Neural crest cell (in vitro differentiated cells): ENCODE data around the gene ZPLD1. TPM values are rescaled to one million over a fixed set of nuclear protein-coding genes. Genes with fewer than 3 reads are reported as not detected.

Source experiments
- DNase-seq: peaks from one replicate; pipeline ENCODE4 v3.0.0; 2021; ENCODE audit warnings: low read depth, mixed read lengths, low spot score
- H3K27ac Mint-ChIP-seq: one replicate; pipeline ENCODE4 v1.8.0; 2021; ENCODE audit warnings: mild to moderate bottlenecking, mixed read lengths; ENCODE audit not compliant: unreplicated experiment
- H3K27me3 Mint-ChIP-seq: 2 replicates; pipeline ENCODE4 v1.8.0; 2021; ENCODE audit warnings: low read depth, mild to moderate bottlenecking, mixed read lengths
- H3K36me3 Mint-ChIP-seq: 2 replicates; pipeline ENCODE4 v1.8.0; 2021; ENCODE audit warnings: low read depth, mild to moderate bottlenecking, mixed read lengths
- H3K4me1 Mint-ChIP-seq: 2 replicates; pipeline ENCODE4 v1.8.0; 2021; ENCODE audit warnings: mixed read lengths
- H3K4me3 Mint-ChIP-seq: one replicate; pipeline ENCODE4 v1.8.0; 2021; ENCODE audit warnings: mild to moderate bottlenecking, mixed read lengths
- H3K9me3 Mint-ChIP-seq: 2 replicates; pipeline ENCODE4 v1.8.0; 2021; ENCODE audit warnings: mixed read lengths
- total RNA-seq: library from RNA; stranded (reverse); gene quantifications from 2 replicates; pipeline ENCODE4 v1.2.1, GENCODE V29; 2021
- TF ChIP-seq, protein P1 (sequence below): fragments of 200-600 bp; sonication (generic); conservative IDR thresholded peaks from 2 replicates; pipeline ENCODE4 v1.5.0; 2021; ENCODE audit warnings: antibody characterized with exemption, mild to moderate bottlenecking

The ZPLD1 gene
- total RNA-seq, 1 donor from 2014 or later, result not detected

DNA sequence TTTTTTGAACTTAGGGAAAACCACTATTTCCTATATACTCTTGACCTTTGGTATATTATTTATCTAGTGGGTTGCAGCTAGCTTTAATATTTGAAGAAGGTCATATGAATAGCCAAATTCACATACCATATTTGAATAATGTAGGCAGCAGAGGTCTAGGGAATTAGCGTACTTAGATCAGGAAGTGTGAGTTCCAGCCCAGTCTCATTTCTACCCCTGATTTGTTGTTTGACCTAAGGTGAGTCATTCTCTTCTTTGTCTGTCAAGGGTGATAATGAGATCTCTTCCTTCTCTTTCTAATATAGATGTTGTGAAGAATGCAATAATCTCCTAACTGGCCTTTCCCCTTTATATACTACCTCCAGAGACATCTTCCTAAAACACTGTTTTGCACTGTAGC, 36.6 kb upstream of the ZPLD1 start:
- Mint-ChIP-seq H3K36me3 (no peaks in the 10 kb centered on the region), H3K4me3 (no peak overlapping the region), H3K27ac (no peak overlapping the region), H3K27me3 (no peaks in the 10 kb centered on the region), H3K9me3 (no peaks in the 10 kb centered on the region), H3K4me1 (peaks cover 5% of the 10 kb centered on the region)
- DNase-seq, result no peak
- TF ChIP-seq, protein P1, sequence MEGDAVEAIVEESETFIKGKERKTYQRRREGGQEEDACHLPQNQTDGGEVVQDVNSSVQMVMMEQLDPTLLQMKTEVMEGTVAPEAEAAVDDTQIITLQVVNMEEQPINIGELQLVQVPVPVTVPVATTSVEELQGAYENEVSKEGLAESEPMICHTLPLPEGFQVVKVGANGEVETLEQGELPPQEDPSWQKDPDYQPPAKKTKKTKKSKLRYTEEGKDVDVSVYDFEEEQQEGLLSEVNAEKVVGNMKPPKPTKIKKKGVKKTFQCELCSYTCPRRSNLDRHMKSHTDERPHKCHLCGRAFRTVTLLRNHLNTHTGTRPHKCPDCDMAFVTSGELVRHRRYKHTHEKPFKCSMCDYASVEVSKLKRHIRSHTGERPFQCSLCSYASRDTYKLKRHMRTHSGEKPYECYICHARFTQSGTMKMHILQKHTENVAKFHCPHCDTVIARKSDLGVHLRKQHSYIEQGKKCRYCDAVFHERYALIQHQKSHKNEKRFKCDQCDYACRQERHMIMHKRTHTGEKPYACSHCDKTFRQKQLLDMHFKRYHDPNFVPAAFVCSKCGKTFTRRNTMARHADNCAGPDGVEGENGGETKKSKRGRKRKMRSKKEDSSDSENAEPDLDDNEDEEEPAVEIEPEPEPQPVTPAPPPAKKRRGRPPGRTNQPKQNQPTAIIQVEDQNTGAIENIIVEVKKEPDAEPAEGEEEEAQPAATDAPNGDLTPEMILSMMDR, result no peak

DNA sequence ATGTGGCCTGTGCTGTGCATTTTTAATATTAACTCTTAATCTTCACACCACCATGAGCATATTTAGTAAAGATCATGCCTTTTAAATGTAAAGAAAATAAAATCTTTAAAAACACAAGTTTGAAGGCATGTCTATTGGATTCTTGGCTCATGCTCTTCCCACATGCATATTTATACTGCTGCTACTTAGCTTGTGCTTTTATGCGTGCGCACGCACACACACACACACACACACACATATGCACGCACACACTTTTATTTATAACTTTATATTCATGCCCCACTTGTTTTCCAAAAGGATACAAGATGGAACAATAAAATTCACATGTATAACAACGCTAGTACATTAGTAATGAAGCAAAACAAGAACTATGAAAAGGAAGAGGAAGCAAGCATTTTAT, 36.1 kb upstream of the ZPLD1 start:
- peaks cover 5% of the 10 kb centered on the region for H3K4me1 Mint-ChIP-seq
- no peak overlapping the region for H3K4me3 Mint-ChIP-seq

DNA sequence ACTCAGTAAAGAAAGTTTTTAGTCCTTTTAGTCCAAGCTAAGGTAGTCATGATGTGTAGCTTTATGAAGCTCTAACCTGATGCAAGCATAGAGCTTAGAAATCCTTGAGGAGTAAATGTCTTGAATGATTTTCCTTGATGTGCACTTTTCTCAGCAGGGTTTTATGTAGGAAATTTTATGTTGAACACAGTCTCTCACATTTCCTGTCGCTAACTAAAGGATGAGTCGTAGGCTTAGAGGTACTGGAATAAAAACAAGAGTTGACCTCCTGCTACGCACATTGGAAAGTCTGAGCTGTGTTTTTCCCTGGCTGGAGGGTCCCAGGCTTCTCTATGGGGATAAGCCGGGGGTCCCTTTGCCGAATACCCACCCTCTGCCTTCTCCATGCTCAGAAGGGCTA, 34.7 kb upstream of the ZPLD1 start:
- no peaks in the 10 kb centered on the region for H3K9me3 Mint-ChIP-seq
- no peaks in the 10 kb centered on the region for H3K36me3 Mint-ChIP-seq
- DNase-seq, result no peak
- TF ChIP-seq, protein P1, result no peak
- no peak overlapping the region for H3K4me3 Mint-ChIP-seq
- H3K27me3 Mint-ChIP-seq, result no peaks in the 10 kb centered on the region
- H3K4me1 Mint-ChIP-seq, result peaks cover 5% of the 10 kb centered on the region
- H3K27ac Mint-ChIP-seq, result no peak overlapping the region

More for the DNA sequence above, 36.1 kb upstream of the ZPLD1 start:
- TF ChIP-seq, protein P1, result no peak
- Mint-ChIP-seq H3K9me3 (no peaks in the 10 kb centered on the region), H3K36me3 (no peaks in the 10 kb centered on the region), H3K27ac (no peak overlapping the region), H3K27me3 (no peaks in the 10 kb centered on the region)
- no peak for DNase-seq

DNA sequence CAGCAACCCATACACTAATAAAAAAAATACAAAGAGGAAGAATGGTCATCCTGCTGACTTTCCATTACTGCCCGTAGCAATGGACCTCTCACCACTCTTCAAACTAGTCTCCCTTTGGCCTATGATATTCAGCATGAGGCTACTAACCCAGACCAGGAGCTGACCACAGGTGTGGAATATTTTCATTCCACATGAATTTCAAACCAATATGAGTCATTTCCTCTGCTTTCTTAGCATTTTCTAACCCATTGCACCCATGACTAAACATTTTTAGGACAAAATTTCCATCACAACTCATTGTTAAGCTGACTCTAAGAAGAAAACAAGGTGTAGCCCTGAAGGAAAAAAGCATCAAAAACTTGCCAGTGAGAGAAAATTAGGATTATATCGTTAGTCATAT, 34.0 kb upstream of the ZPLD1 start:
- Mint-ChIP-seq H3K9me3 (no peaks in the 10 kb centered on the region), H3K4me3 (no peak overlapping the region), H3K4me1 (peaks cover 5% of the 10 kb centered on the region), H3K36me3 (no peaks in the 10 kb centered on the region), H3K27me3 (no peaks in the 10 kb centered on the region), H3K27ac (no peak overlapping the region)
- no peak for DNase-seq
- TF ChIP-seq, protein P1, result no peak

DNA sequence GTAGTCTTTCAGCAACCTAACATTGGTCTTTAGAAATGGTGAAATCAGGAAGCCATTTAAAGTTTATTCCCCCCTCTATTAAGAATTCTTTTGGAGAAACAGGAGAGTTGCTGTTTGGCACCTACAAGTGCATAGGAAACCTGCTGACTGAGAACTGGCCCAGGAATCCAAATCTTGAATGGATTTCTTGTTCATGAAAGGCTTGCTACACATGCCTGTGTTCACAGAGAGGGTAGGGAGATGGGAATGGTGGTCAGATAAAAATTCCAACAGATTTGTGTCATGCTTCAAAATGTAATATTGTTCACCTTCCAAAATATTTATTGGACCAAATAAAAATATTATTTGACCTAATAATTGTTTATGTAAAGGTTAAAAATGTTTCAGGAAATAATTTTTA, 24.2 kb upstream of the ZPLD1 start:
- H3K27ac Mint-ChIP-seq, result no peak overlapping the region
- no peaks in the 10 kb centered on the region for H3K9me3 Mint-ChIP-seq
- TF ChIP-seq, protein P1, result no peak

DNA sequence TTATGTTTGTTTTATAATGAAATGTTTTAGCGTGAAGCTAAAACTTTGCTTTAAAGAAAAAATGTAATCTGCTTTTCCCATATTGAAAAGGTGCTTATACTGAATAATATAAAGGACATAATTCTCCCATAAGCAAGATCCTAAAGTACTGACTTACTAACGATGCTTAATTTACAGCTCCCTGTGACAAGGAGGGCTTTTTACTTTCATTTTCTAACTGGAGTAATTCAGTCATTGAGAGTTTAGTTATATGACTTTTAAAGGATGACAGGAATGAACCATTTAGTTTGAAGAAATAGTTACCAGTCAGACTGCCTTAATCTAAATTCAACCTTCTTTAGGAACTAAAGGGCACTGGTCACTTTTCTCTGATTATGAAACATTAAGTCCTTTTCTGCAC, 19.3 kb upstream of the ZPLD1 start:
- DNase-seq, result no peak
- Mint-ChIP-seq H3K4me3 (no peak overlapping the region), H3K36me3 (no peaks in the 10 kb centered on the region), H3K27ac (no peak overlapping the region), H3K4me1 (no peaks in the 10 kb centered on the region), H3K27me3 (no peaks in the 10 kb centered on the region), H3K9me3 (no peaks in the 10 kb centered on the region)
- TF ChIP-seq, protein P1, result no peak

More for the DNA sequence above, 24.2 kb upstream of the ZPLD1 start:
- no peaks in the 10 kb centered on the region for H3K36me3 Mint-ChIP-seq
- no peak overlapping the region for H3K4me3 Mint-ChIP-seq
- DNase-seq, result no peak
- no peaks in the 10 kb centered on the region for H3K4me1 Mint-ChIP-seq
- H3K27me3 Mint-ChIP-seq, result peaks cover 4% of the 10 kb centered on the region
